IMR-90 (cell line): ENCODE results near the gene RESF1. TPM values are rescaled to one million over a fixed set of nuclear protein-coding genes. Genes with fewer than 3 reads are reported as not detected.

Source experiments
- ATAC-seq: fragments of 200-7000 bp; cut with Tn5 transposase; 2 replicates; pipeline ENCODE4 v1.9.1; 2020; ENCODE audit warnings: low read depth, mild to moderate bottlenecking, moderate library complexity
- BruUV-seq: library from RNA; stranded (reverse); fragments of 400-500 nt; replicated peaks from 2 replicates; lab custom pipeline; 2021; lab: Mats Ljungman, UMichigan
- CTCF ChIA-PET: fragments of 300-600 bp; formaldehyde crosslinking; extraction: SDS; loops from one replicate; lab custom pipeline; 2021; ENCODE audit warnings: antibody characterized with exemption; lab: Yijun Ruan, JAX
- POLR2A ChIA-PET: fragments of 300-600 bp; sonication (Branson Sonifier 250); formaldehyde crosslinking; loops from one replicate; lab custom pipeline; 2022; ENCODE audit warnings: antibody characterized with exemption; ENCODE audit not compliant: unreplicated experiment; lab: Charles Lee
- DNase-seq: peaks from one replicate; pipeline ENCODE4 v3.0.0; 2013
- H2AFZ ChIP-seq: replicated peaks from 2 replicates; pipeline ENCODE3; 2013; ENCODE audit warnings: low read length, mild to moderate bottlenecking; ENCODE audit not compliant: poor library complexity
- H2AK5ac ChIP-seq: 2 replicates; pipeline ENCODE4 v1.6.1; 2013; ENCODE audit warnings: low read depth, low read length, inconsistent platforms
- H2AK9ac ChIP-seq: replicated peaks from 2 replicates; pipeline ENCODE3; 2013; ENCODE audit warnings: mild to moderate bottlenecking, low read depth, low read length, moderate library complexity; ENCODE audit not compliant: poor library complexity
- H2BK120ac ChIP-seq: 2 replicates; pipeline ENCODE4 v1.6.1; 2013; ENCODE audit warnings: low read depth, low read length, inconsistent platforms
- H2BK15ac ChIP-seq: 3 replicates; pipeline ENCODE4 v1.6.1; 2013; ENCODE audit warnings: low read depth, low read length, inconsistent platforms
- H2BK20ac ChIP-seq: 2 replicates; pipeline ENCODE4 v1.6.1; 2013; ENCODE audit warnings: low read depth, mild to moderate bottlenecking, inconsistent platforms, low read length, moderate library complexity
- H2BK5ac ChIP-seq: 2 replicates; pipeline ENCODE4 v1.6.1; 2013; ENCODE audit warnings: mild to moderate bottlenecking, low read depth, low read length, inconsistent platforms; ENCODE audit not compliant: poor library complexity, severe bottlenecking
- H3K14ac ChIP-seq: replicated peaks from 2 replicates; pipeline ENCODE4 v1.6.1; 2013; ENCODE audit warnings: low read depth, low read length, inconsistent platforms
- H3K18ac ChIP-seq: 2 replicates; pipeline ENCODE4 v1.6.1; 2013; ENCODE audit warnings: low read depth, low read length, control low read depth
- H3K23ac ChIP-seq: 2 replicates; pipeline ENCODE4 v1.6.1; 2013; ENCODE audit warnings: low read depth, low read length, inconsistent platforms
- H3K27ac ChIP-seq: 2 replicates; pipeline ENCODE4 v1.5.1; 2013; ENCODE audit warnings: mild to moderate bottlenecking, control low read depth, low read length; ENCODE audit not compliant: insufficient read depth
- H3K27me3 ChIP-seq: 2 replicates; pipeline ENCODE4 v1.6.1; 2013; ENCODE audit warnings: low read length; ENCODE audit not compliant: control insufficient read depth, insufficient read depth
- H3K36me3 ChIP-seq: 2 replicates; pipeline ENCODE4 v1.6.1; 2013; ENCODE audit warnings: low read length, mixed read lengths; ENCODE audit not compliant: control insufficient read depth, insufficient read depth
- H3K4ac ChIP-seq: 2 replicates; pipeline ENCODE4 v1.6.1; 2013; ENCODE audit warnings: low read depth, low read length, inconsistent platforms
- H3K4me1 ChIP-seq: 2 replicates; pipeline ENCODE4 v1.6.1; 2013; ENCODE audit warnings: low read length, mixed read lengths; ENCODE audit not compliant: control insufficient read depth, insufficient read depth
- H3K4me2 ChIP-seq: 2 replicates; pipeline ENCODE4 v1.6.1; 2013; ENCODE audit warnings: low read depth, mild to moderate bottlenecking, control low read depth, low read length, moderate library complexity
- H3K4me3 ChIP-seq: 2 replicates; pipeline ENCODE4 v1.5.1; 2013; ENCODE audit warnings: low read depth, mild to moderate bottlenecking, control low read depth, low read length, moderate library complexity; ENCODE audit not compliant: insufficient read depth
- H3K56ac ChIP-seq: 2 replicates; pipeline ENCODE4 v1.6.1; 2013; ENCODE audit warnings: low read length, inconsistent platforms; ENCODE audit not compliant: insufficient read depth; ENCODE audit errors: extremely low read depth
- H3K79me1 ChIP-seq, 2 experiments: 2 replicates each; pipeline ENCODE4 v1.6.1; 2013; ENCODE audit warnings: low read length in 2 of 2, inconsistent platforms in 1 of 2, low read depth in 1 of 2
- H3K9ac ChIP-seq: 2 replicates; pipeline ENCODE4 v1.6.1; 2013; ENCODE audit warnings: low read depth, low read length, control low read depth
- H3K9me1 ChIP-seq: 2 replicates; pipeline ENCODE4 v1.6.1; 2013; ENCODE audit warnings: low read length, inconsistent platforms; ENCODE audit not compliant: insufficient read depth
- H3K9me3 ChIP-seq: 2 replicates; pipeline ENCODE4 v1.6.1; 2013; ENCODE audit warnings: low read length; ENCODE audit not compliant: control insufficient read depth, insufficient read depth
- H4K20me1 ChIP-seq: 2 replicates; pipeline ENCODE4 v1.6.1; 2013; ENCODE audit warnings: low read length, inconsistent platforms; ENCODE audit not compliant: insufficient read depth
- H4K5ac ChIP-seq: 2 replicates; pipeline ENCODE4 v1.6.1; 2013; ENCODE audit warnings: mild to moderate bottlenecking, low read depth, low read length, control low read depth
- H4K8ac ChIP-seq, 2 experiments: 2 replicates each; pipeline ENCODE4 v1.6.1; 2013; ENCODE audit warnings: low read depth in 2 of 2, low read length in 2 of 2, control low read depth in 1 of 2, inconsistent platforms in 1 of 2
- H4K91ac ChIP-seq: 2 replicates; pipeline ENCODE4 v1.6.1; 2013; ENCODE audit warnings: low read depth, low read length, inconsistent platforms; ENCODE audit not compliant: insufficient read depth
- CEBPB ChIP-seq: IDR thresholded peaks from 2 replicates; pipeline ENCODE4 v1.6.1; 2012; ENCODE audit warnings: low read depth, low read length, improper control_type of control experiment
- CHD1 ChIP-seq: IDR thresholded peaks from 2 replicates; pipeline ENCODE4 v1.6.1; 2012; ENCODE audit warnings: low read depth, low read length, improper control_type of control experiment
- MAZ ChIP-seq: IDR thresholded peaks from 2 replicates; pipeline ENCODE4 v1.6.1; 2012; ENCODE audit warnings: low read depth, mild to moderate bottlenecking, low read length, improper control_type of control experiment, moderate library complexity, borderline replicate concordance
- SMC3 ChIP-seq: fragments of 150-350 bp; IDR thresholded peaks from 2 replicates; pipeline ENCODE4 v1.6.1; 2016; ENCODE audit warnings: low read depth, mild to moderate bottlenecking, antibody characterized with exemption, low read length, moderate library complexity
- WGBS, 2 experiments: methylation state at CpG; one replicate each; pipeline versions ENCODE4 v1.1.5 to v1.1.7; 2013; ENCODE audit warnings: missing lambda C conversion rate in 2 of 2; ENCODE audit not compliant: insufficient read length in 1 of 2; ENCODE audit errors: extremely low coverage in 2 of 2; 5-methylcytosine and 5-hydroxymethylcytosine counted together
- dilution Hi-C: fragments of 300-500 bp; cut with HindIII; formaldehyde crosslinking; loops from one replicate; pipeline ENCODE4 v1.14.3; 2018; ENCODE audit warnings: low sequenced_read_pairs; ENCODE audit not compliant: unreplicated experiment
- in situ Hi-C: fragments of 300-500 bp; cut with MboI; formaldehyde crosslinking; loops from 3 replicates; pipeline ENCODE4 v1.14.3; 2019; ENCODE audit warnings: low sequenced_read_pairs, inconsistent platforms, mixed read lengths
- intact Hi-C: fragments of 100-400 bp; cut with micrococcal nuclease; formaldehyde crosslinking; loops from 2 replicates; pipeline ENCODE4 v1.10.0; 2022
- polyA plus RNA-seq, 3 experiments: library from polyadenylated mRNA; depleted of rRNA; stranded (reverse); fragments of >200 nt; gene quantifications; 2 replicates each; pipeline ENCODE4 v1.2.3, GENCODE V29; 2012; ENCODE audit warnings: low replicate concordance in 1 of 3
- total RNA-seq: library from RNA; depleted of rRNA; stranded (reverse); fragments of >200 nt; gene quantifications from 2 replicates; pipeline ENCODE4 v1.2.3, GENCODE V29; 2012
- TF ChIP-seq, protein P1 (sequence below): fragments of 150-350 bp; IDR thresholded peaks from 2 replicates; pipeline ENCODE4 v1.6.1; 2017; ENCODE audit warnings: mild to moderate bottlenecking, antibody characterized with exemption, low read length, low read depth

RESF1 gene
- total and polyA plus RNA-seq, 2 of the 4 experiments (the other 2 are of a cell fraction), result 5.0 to 7.3 TPM

DNA sequence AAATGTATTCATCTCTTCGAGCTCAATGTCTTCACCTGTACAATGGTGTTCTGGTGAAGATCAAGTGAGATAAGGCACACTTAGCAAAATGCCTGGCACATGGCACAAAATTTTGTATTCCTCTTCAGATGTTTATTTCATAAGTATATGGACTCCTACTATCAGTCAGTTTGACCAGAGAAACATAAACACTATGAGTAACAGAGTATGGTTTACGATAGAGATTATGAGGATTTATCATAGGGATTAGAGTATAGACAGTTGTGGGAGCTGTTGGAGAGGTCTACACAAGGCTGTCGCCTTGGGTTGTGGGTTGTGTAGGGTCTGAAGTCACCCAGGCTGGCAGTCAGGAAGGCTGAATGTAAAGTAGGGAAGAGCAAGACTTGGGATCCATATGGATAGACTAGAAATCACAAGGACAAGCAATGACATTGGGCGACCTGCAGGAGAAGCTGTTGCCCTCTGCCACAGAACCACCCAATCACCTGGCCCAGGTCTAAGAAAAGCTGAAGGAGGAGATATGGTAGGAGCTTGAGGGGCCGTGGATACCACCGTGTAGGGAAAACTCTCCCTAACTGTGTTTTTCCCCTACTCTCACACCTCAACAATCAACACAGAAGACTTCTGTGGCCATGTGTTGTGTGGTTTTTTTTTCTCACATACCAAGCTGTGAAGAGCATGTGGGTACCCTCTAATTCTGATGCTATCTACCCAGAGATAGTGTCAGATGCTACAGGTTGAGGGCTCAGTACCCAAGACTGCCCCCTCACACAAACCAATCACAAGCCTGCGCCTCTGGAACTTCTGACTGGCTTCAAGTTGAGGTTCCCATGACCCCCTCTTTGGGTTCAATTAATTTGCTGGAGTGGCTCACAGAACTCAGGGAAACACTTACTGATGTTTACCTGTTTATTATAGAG, 27.2 kb upstream of the RESF1 start:
- no peak for DNase-seq
- H3K4me1 ChIP-seq, result no peaks in the 10 kb centered on the region
- H3K27me3 ChIP-seq, result peaks cover 2% of the 10 kb centered on the region; the same call in 1 of the 2 replicates
- H2AFZ ChIP-seq, result no peak overlapping the region
- no peak overlapping the region for H3K4me3 ChIP-seq
- no peak overlapping the region for H2BK20ac ChIP-seq
- no peak overlapping the region for H3K56ac ChIP-seq
- H3K4ac ChIP-seq, result no peak overlapping the region
- H4K91ac ChIP-seq, result no peak overlapping the region
- CTCF ChIA-PET, result no interaction called here
- no peaks in the 10 kb centered on the region for H3K9me1 ChIP-seq
- no peak overlapping the region for H3K27ac ChIP-seq
- BruUV-seq, result no TSS peak
- no peak overlapping the region for H3K14ac ChIP-seq
- in situ Hi-C loops, result no loop called here
- no peak overlapping the region for H2AK5ac ChIP-seq
- no peaks in the 10 kb centered on the region for H3K79me1 ChIP-seq
- H2BK15ac ChIP-seq, result no peak overlapping the region
- TF ChIP-seq CEBPB (no peak), MAZ (no peak), SMC3 (no peak), CHD1 (no peak)
- TF ChIP-seq, protein P1, sequence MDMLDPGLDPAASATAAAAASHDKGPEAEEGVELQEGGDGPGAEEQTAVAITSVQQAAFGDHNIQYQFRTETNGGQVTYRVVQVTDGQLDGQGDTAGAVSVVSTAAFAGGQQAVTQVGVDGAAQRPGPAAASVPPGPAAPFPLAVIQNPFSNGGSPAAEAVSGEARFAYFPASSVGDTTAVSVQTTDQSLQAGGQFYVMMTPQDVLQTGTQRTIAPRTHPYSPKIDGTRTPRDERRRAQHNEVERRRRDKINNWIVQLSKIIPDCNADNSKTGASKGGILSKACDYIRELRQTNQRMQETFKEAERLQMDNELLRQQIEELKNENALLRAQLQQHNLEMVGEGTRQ, result no peak
- POLR2A ChIA-PET, result no interaction called here
- no peaks in the 10 kb centered on the region for H3K9me3 ChIP-seq
- dilution Hi-C loops, result no loop called here
- H2BK120ac ChIP-seq, result no peak overlapping the region
- no peak overlapping the region for H2AK9ac ChIP-seq
- no peak overlapping the region for H4K8ac ChIP-seq
- no peak overlapping the region for H3K9ac ChIP-seq
- H3K4me2 ChIP-seq, result no peak overlapping the region
- H4K5ac ChIP-seq, result no peak overlapping the region
- no peak overlapping the region for H3K18ac ChIP-seq
- no peak overlapping the region for H2BK5ac ChIP-seq
- intact Hi-C loops, result no loop called here
- no peaks in the 10 kb centered on the region for H3K36me3 ChIP-seq
- H4K20me1 ChIP-seq, result no peaks in the 10 kb centered on the region
- no peak overlapping the region for H3K23ac ChIP-seq
- ATAC-seq, result no peak
- no CpG with 5 or more reads among the region's 7 CpGs for WGBS, 2 experiments
